MM.1S (cell line): ENCODE results near the gene PPP6R1.
A peak's percentile ranks its signal among the peaks of the same experiment; 100 is the strongest.

ENCODE experiments used
- DNase-seq: peaks from one replicate; pipeline ENCODE4 v3.0.0-alpha.2; 2015
- H2AFZ ChIP-seq: fragments of 300-600 bp; sonication (generic); 2 replicates; pipeline ENCODE4 v1.6.0; 2016; ENCODE audit warnings: antibody characterized with exemption, low read length
- H3F3A ChIP-seq: fragments of 300-600 bp; sonication (generic); 2 replicates; pipeline ENCODE4 v1.6.1; 2016; ENCODE audit warnings: mild to moderate bottlenecking, antibody characterized with exemption, low read length, moderate library complexity, mixed read lengths; ENCODE audit not compliant: insufficient read depth
- H3K27ac ChIP-seq: fragments of 300-600 bp; sonication (generic); 2 replicates; pipeline ENCODE4 v1.5.1; 2016; ENCODE audit warnings: mild to moderate bottlenecking, low read length
- H3K27me3 ChIP-seq: fragments of 300-600 bp; sonication (generic); replicated peaks from 2 replicates; pipeline ENCODE4 v1.6.0; 2016; ENCODE audit warnings: low read length; ENCODE audit not compliant: insufficient read depth
- H3K36me3 ChIP-seq: fragments of 300-600 bp; sonication (generic); replicated peaks from 2 replicates; pipeline ENCODE4 v1.6.1; 2016; ENCODE audit warnings: mild to moderate bottlenecking, low read length, mixed read lengths; ENCODE audit not compliant: insufficient read depth
- H3K4me1 ChIP-seq: fragments of 300-600 bp; sonication (generic); 2 replicates; pipeline ENCODE4 v1.6.1; 2016; ENCODE audit warnings: low read length, mixed read lengths
- H3K4me2 ChIP-seq: fragments of 300-600 bp; sonication (generic); 2 replicates; pipeline ENCODE4 v1.6.0; 2016; ENCODE audit warnings: low read depth, low read length
- H3K4me3 ChIP-seq: fragments of 300-600 bp; sonication (generic); 2 replicates; pipeline ENCODE4 v1.5.1; 2016; ENCODE audit warnings: low read length, mixed read lengths
- H3K79me2 ChIP-seq: fragments of 300-600 bp; sonication (generic); 2 replicates; pipeline ENCODE4 v1.6.1; 2016; ENCODE audit warnings: mixed run types, low read length, mixed read lengths
- H3K9ac ChIP-seq: fragments of 300-600 bp; sonication (generic); 2 replicates; pipeline ENCODE4 v1.6.1; 2016; ENCODE audit warnings: low read length, mixed read lengths
- H3K9me2 ChIP-seq: fragments of 300-600 bp; sonication (generic); replicated peaks from 2 replicates; pipeline ENCODE4 v1.6.1; 2016; ENCODE audit warnings: mild to moderate bottlenecking, low read length, mixed read lengths; ENCODE audit not compliant: insufficient read depth
- H3K9me3 ChIP-seq: fragments of 300-600 bp; sonication (generic); replicated peaks from 2 replicates; pipeline ENCODE4 v1.6.1; 2016; ENCODE audit warnings: mild to moderate bottlenecking, low read length, mixed read lengths; ENCODE audit not compliant: insufficient read depth
- H4K20me1 ChIP-seq: fragments of 300-600 bp; sonication (generic); 2 replicates; pipeline ENCODE4 v1.6.1; 2016; ENCODE audit warnings: mild to moderate bottlenecking, low read length, moderate library complexity, mixed read lengths; ENCODE audit not compliant: insufficient read depth
- CTCF ChIP-seq: fragments of 300-600 bp; sonication (generic); IDR thresholded peaks from 2 replicates; pipeline ENCODE4 v1.5.1; 2016; ENCODE audit warnings: antibody characterized with exemption, low read length, mixed read lengths
- EZH2 ChIP-seq: fragments of 300-600 bp; sonication (generic); optimal IDR thresholded peaks from 2 replicates; pipeline ENCODE3; 2017; ENCODE audit warnings: low read depth, mild to moderate bottlenecking, antibody characterized with exemption, low read length, mixed read lengths
- EZH2phosphoT487 ChIP-seq: fragments of 300-600 bp; sonication (generic); IDR thresholded peaks from 2 replicates; pipeline ENCODE4 v1.6.1; 2018; ENCODE audit warnings: antibody characterized with exemption, low read length

Gene PPP6R1

GRCh38 chr19:55285229-55285890, 26.5 kb upstream of the PPP6R1 start:
- Histone ChIP-seq H3K27ac (no peak overlapping the region), H3K9me2 (no peaks in the 10 kb centered on the region), H4K20me1 (no peaks in the 10 kb centered on the region), H2AFZ (no peak overlapping the region), H3F3A (peaks cover 8% of the 10 kb centered on the region), H3K9me3 (no peaks in the 10 kb centered on the region), H3K79me2 (no peaks in the 10 kb centered on the region), H3K4me2 (no peak overlapping the region), H3K27me3 (no peaks in the 10 kb centered on the region), H3K4me3 (no peak overlapping the region), H3K9ac (no peak overlapping the region), H3K4me1 (peaks cover 20% of the 10 kb centered on the region), H3K36me3 (no peaks in the 10 kb centered on the region)
- TF ChIP-seq EZH2: no peak
- no peak for TF ChIP-seq EZH2phosphoT487
- TF ChIP-seq CTCF: no peak
- DNase-seq: no peak

DNA sequence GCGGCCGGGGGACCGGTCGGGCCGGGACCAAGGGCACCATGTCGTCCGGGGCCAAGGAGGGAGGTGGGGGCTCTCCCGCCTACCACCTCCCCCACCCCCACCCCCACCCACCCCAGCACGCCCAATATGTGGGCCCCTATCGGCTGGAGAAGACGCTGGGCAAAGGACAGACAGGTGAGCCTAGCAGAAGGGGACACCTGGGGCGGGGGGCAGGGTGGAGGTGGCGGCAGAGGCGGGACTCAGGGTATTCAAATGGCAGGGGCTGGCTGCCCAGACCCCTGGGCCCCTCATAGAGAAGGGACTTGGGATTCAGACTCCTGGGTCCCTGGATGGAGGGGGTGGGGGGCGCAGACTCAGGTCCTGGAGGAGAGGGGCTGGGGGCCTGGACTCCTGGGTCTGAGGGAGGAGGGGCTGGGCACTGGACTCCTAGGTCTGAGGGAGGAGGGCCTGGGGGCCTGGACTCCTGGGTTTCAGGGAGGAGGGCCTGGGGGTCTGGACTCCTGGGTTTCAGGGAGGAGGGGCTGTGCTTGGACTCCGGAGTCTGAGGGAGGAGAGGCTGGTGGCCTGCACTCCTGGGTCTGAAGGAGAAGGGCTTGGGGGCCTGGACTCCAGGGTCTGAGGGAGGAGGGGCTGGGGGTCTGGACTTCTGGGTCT, 25.7 kb upstream of the PPP6R1 start:
- Histone ChIP-seq H3K27me3 (no peaks in the 10 kb centered on the region), H3K4me3 (no peak overlapping the region), H3K4me2 (no peak overlapping the region), H3K27ac (no peak overlapping the region), H3K79me2 (peaks cover 3% of the 10 kb centered on the region), H3K9ac (no peak overlapping the region), H3K36me3 (no peaks in the 10 kb centered on the region), H3K9me3 (no peaks in the 10 kb centered on the region), H3K4me1 (peaks cover 21% of the 10 kb centered on the region), H3F3A (peaks cover 9% of the 10 kb centered on the region), H3K9me2 (no peaks in the 10 kb centered on the region), H2AFZ (no peak overlapping the region), H4K20me1 (no peaks in the 10 kb centered on the region)
- DNase-seq: no peak
- TF ChIP-seq EZH2: no peak
- TF ChIP-seq CTCF: no peak
- TF ChIP-seq EZH2phosphoT487: no peak

- H4K20me1 ChIP-seq: no peaks in the 10 kb centered on the region
- H3K27me3 ChIP-seq: no peaks in the 10 kb centered on the region
- no peak within 1 kb of the TSS for H3K27ac ChIP-seq
- H3K79me2 ChIP-seq: peaks cover 11% of the 10 kb centered on the region
- H3F3A ChIP-seq: peaks cover 9% of the 10 kb centered on the region
- no peaks in the 10 kb centered on the region for H3K9me3 ChIP-seq
- H2AFZ ChIP-seq: peak within 1 kb of the TSS; percentile 93
- no peaks in the 10 kb centered on the region for H3K36me3 ChIP-seq
- peak within 1 kb of the TSS; percentile 40 for H3K4me3 ChIP-seq
- peaks cover 26% of the 10 kb centered on the region for H3K4me1 ChIP-seq
- H3K9me2 ChIP-seq: no peaks in the 10 kb centered on the region
- no peak for DNase-seq
- H3K9ac ChIP-seq: peak within 1 kb of the TSS; percentile 27; the same call in 1 of the 2 replicates
- H3K4me2 ChIP-seq: peak within 1 kb of the TSS; percentile 51; the same call in 1 of the 2 replicates
- TF ChIP-seq EZH2phosphoT487: no peak
- no peak for TF ChIP-seq CTCF
Observed at GRCh38 chr19:55283548-55284377, 24.9 kb upstream of the PPP6R1 start, which contains the start of gene BRSK1. BRSK1 (plus strand) TSS chr19:55283997; CDS start chr19:55284443, 446 bp downstream.
